ENCODE measurements around the gene SLC27A4. TPM values are rescaled to one million over a fixed set of nuclear protein-coding genes. Genes with fewer than 3 reads are reported as not detected.
"Not testable (repeated sequence)": the region's sequence is repeated elsewhere in the genome, so short reads cannot be mapped to it uniquely, and the experiment has no call there.

SLC27A4 gene
- total and polyA plus RNA-seq, 5 experiments from 2014 or later, result 5.0 to 13.5 (median 7.0) TPM

DNA sequence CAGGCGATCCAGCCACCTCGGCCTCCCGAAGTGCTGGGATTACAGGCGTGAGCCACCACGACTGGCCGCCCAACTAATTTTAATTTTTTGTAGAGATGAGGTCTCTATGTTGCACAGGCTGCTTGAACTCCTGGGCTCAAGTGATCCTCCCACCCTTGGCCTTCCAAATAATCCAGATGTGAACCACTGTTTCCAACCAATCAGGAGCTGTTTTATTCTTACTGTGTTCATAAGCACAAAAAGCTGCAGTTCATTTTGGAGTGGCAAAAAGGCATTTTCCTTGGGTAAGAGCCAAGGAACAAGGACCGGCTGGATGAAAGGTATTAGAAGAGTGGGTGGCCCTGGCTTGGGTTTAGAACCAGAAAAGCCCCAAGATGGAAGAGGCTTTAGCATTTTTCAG, 5.2 kb upstream of the SLC27A4 start:
- peaks cover 0 to 4% (median 2%) of the 10 kb centered on the region in 4 donors for H3K4me1 Mint-ChIP-seq
- H3K27me3 Mint-ChIP-seq, result no peaks in the 10 kb centered on the region
- peaks cover 0 to 3% (median 2%) of the 10 kb centered on the region in 3 donors for H3K36me3 Mint-ChIP-seq
- ATAC-seq (no peak), DNase-seq (no peak)
- POLR2A ChIA-PET, result no interaction called here
- no peak overlapping the region for H3K4me3 Mint-ChIP-seq
- H3K27ac Mint-ChIP-seq, result peak overlapping the region in 1 of 10 donors; percentile 9
- H3K9me3 Mint-ChIP-seq, result no peaks in the 10 kb centered on the region

DNA sequence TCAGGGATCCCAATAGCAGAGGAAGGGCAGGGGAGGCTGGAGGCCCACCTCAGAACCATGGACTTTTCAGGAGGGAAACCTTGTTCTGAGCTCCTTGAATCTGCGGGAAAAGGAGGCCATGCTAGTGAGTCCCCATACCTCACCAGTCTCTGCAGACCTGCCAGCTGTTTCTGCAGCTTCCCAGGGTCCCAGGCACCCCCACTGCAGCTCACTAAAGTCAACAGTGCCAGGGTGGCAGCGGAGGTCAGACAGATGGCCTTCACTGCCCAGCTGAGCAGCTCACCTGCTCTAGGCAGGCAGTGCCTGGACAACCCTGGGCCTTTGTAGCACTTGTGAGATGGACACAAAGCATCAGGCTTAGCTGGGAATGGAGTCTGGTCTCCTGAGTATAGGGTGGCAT, 4.4 kb upstream of the SLC27A4 start:
- no peaks in the 10 kb centered on the region for H3K27me3 Mint-ChIP-seq
- POLR2A ChIA-PET, result interaction anchor here (0.9 to 1.2 kb wide), 2 partner anchors 14 to 35 kb away, joined by 3 to 5 read pairs; partner anchors contain the start of gene URM1
- peak overlapping the region in 1 of 10 donors; percentile 61 for H3K27ac Mint-ChIP-seq
- ATAC-seq (no peak), DNase-seq (no peak)
- peaks cover 0 to 2% (median 2%) of the 10 kb centered on the region in 3 donors for H3K36me3 Mint-ChIP-seq
- no peak overlapping the region for H3K4me3 Mint-ChIP-seq
- H3K9me3 Mint-ChIP-seq, result no peaks in the 10 kb centered on the region
- H3K4me1 Mint-ChIP-seq, result peaks cover 0 to 4% (median 2%) of the 10 kb centered on the region in 4 donors

DNA sequence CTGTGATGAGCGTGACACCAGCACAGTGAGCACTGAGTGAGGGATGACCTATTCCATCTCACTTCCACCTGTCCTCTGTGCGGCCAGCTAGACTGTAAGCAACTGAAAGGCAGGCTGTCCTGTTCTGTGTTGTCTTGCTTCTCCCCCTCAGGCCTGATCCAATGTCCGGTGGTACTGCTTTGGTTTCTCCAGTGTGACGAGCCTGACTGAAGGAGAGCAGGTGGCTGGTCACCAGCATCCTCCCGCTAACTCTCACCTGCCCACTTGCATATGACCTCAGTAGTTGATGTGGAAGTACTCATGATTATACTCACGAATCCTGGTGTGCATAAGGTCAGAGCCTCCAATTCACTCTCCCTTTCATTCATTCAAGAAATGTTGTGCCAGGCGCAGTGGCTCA, 2.4 kb upstream of the SLC27A4 start:
- no peak overlapping the region for H3K4me3 Mint-ChIP-seq
- POLR2A ChIA-PET, result interaction anchor here (0.7 kb wide), 1 partner anchor 1707 kb away, joined by 3 read pairs; no protein-coding TSS in a partner anchor
- peak overlapping the region in 3 of 10 donors; percentile 65 to 73 (median 70) for H3K27ac Mint-ChIP-seq
- DNase-seq (no peak), ATAC-seq (no peak)
- no peaks in the 10 kb centered on the region for H3K27me3 Mint-ChIP-seq
- H3K9me3 Mint-ChIP-seq, result no peaks in the 10 kb centered on the region
- peaks cover 4 to 13% (median 8%) of the 10 kb centered on the region in 4 donors for H3K4me1 Mint-ChIP-seq
- H3K36me3 Mint-ChIP-seq, result no peaks in the 10 kb centered on the region

DNA sequence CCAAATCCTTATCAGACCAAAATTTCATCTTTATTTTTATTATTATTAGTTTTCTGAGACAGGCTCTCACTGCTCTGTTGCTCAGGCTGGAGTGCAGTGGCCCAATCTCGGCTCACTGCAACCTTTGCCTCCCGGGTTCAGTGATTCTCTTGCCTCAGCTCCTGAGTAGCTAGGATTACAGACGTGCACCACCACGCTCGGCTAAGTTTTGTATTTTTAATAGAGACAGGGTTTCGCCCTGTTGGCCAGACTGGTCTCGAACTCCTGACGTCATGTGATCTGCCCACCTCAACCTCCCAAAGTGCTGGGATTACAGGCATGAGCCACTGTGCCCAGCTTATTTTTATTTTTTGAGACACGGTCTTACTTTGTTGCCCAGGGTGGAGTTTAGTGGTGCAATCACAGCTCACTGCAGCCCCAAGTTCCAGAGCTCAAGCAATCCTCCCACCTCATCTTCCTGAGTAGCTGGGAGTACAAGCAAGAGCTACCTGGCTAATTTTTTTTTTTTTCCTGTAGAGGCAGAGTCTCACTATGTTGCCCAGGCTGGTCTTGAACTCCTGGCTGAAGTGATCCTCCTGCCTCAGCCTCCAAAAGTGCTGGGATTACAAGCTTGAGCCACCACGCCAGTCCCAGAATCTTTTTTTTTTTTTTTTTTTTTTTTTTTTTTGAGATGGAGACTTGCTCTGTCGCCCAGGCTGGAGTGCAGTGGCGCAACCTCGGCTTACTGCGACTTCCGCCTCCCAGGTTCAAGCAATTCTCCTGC, 1.3 kb upstream of the SLC27A4 start:
- ATAC-seq, H3K9me3 Mint-ChIP-seq, H3K27me3 Mint-ChIP-seq, DNase-seq, H3K36me3 Mint-ChIP-seq: not testable (repeated sequence)
- H3K4me3 Mint-ChIP-seq, result peak overlapping the region in 8 of 10 donors; percentile 41 to 99 (median 84)
- H3K4me1 Mint-ChIP-seq, result peaks cover 4 to 13% (median 8%) of the 10 kb centered on the region in 4 donors
- POLR2A ChIA-PET, result interaction anchor here (1.4 kb wide), 1 partner anchor 89 kb away, joined by 4 read pairs; no protein-coding TSS in a partner anchor
- H3K27ac Mint-ChIP-seq, result peak overlapping the region in 3 of 10 donors; percentile 40 to 92 (median 85)

DNA sequence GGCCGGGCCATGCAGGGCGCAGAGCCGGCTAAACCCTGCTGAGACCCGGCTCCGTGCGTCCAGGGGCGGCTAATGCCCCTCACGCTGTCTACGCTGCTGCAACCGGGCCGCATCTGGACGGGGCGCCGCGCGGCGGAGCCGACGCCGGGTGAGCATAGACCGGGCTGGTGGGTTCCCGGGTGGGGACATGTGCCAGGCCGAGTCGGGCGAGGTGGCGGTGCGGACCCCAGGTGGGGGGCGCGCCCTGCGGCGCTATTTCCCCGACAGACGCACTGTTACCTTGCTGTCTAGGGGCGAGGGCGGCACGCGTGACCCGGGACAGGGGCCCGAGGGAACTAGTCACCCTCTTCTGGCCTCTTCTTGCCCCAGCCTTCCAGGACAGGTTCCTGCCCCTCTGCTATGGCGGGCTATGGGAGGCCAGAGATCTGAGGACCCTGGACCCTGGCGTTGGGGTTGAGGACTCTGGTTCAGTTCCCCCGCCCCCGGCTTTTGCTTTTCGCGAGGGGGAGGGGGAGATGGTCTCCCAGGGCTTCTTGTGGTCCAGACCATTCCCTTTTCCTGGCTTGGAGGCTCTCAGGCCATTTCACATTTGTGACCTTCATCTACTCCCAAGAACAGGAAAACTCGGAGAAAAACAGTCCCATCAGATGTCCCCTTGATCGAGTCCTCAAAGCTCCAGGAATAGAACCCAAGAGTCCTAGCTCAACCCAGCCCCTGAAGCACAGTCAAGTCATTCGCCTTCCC, 536 bp downstream of the SLC27A4 start:
- peaks cover 4 to 13% (median 8%) of the 10 kb centered on the region in 4 donors for H3K4me1 Mint-ChIP-seq
- ATAC-seq, result peak in 1 of 2 donors; percentile 47

DNA sequence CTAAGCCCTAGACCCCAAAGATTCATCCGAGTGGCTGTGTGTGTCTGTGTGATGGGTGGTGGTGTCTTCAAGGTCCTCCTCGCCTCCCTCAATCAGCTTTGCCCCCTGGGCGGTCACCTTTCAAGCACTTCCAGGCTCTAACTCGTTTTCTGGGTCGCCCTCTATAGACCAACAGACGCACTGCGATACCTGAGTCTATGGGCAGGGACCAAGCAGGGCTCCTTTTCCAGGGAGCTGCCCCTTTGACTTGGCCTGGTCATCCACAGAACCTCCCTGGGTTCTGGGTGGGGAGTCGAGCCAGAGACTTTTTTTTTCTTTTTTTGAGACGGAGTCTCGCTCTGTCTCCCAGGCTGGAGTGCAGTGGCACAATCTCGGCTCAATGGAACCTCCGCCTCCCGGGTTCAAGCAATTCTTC, 1.1 kb downstream of the SLC27A4 start:
- Mint-ChIP-seq H3K27ac (peak overlapping the region; percentile 11 to 94 (median 91)), H3K9me3 (no peaks in the 10 kb centered on the region), H3K4me1 (peaks cover 4 to 13% (median 8%) of the 10 kb centered on the region in 4 donors), H3K4me3 (peak overlapping the region; percentile 79 to 99 (median 92)), H3K27me3 (no peaks in the 10 kb centered on the region), H3K36me3 (peaks cover 0 to 17% (median 4%) of the 10 kb centered on the region in 3 donors)
- peak; percentile 21 to 85 (median 60) for DNase-seq
- ATAC-seq, result peak; percentile 45 to 55
- POLR2A ChIA-PET, result interaction anchor here (0.7 to 1.3 kb wide), 6 partner anchors 20 to 81 kb away, joined by 3 to 9 read pairs (median 3); partner anchors contain the start of genes GOLGA2, SWI5 and URM1

More for the DNA sequence above, 536 bp downstream of the SLC27A4 start:
- Mint-ChIP-seq H3K27me3 (no peaks in the 10 kb centered on the region), H3K4me3 (peak overlapping the region; percentile 79 to 99 (median 92)), H3K36me3 (peaks cover 0 to 15% (median 4%) of the 10 kb centered on the region in 3 donors), H3K27ac (peak overlapping the region; percentile 11 to 94 (median 91)), H3K9me3 (no peaks in the 10 kb centered on the region)
- DNase-seq, result peak in 2 of 10 donors; percentile 6 to 33
- POLR2A ChIA-PET, result interaction anchor here (1.0 to 1.3 kb wide), 5 partner anchors 30 to 81 kb away, joined by 3 to 9 read pairs (median 3); partner anchors contain the start of genes GOLGA2, SWI5 and URM1

DNA sequence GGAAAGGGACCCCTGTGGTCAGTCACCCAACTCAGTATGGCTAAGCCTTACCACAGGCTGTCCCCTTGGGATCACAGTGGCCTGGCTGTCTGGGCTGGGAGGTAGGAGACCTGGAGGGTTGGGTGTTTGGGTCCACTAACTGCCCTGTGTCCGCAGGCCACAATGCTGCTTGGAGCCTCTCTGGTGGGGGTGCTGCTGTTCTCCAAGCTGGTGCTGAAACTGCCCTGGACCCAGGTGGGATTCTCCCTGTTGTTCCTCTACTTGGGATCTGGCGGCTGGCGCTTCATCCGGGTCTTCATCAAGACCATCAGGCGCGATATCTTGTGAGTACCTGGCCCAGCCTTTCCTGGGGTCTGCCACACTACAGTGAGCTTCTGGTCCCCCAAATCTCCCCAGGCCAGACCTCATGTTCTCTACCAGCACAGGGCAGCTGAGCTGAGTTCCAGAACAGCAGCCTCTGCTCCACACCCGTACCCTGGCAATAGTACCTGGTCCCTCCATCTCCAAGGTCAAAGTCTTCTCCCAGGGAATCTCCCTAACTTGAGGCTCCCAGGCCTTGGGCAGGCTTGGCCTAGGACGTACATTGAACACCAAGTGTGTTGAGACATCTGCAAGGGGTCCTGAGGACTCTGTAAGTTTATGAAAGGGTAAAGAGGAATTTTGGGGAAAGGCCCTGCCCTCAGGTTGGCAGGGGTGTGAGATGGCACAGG, 2.8 kb downstream of the SLC27A4 start:
- H3K9me3 Mint-ChIP-seq, result no peaks in the 10 kb centered on the region
- peaks cover 4 to 13% (median 8%) of the 10 kb centered on the region in 4 donors for H3K4me1 Mint-ChIP-seq
- peak overlapping the region in 1 of 10 donors; percentile 65 for H3K27ac Mint-ChIP-seq
- ATAC-seq, result no peak
- POLR2A ChIA-PET, result no interaction called here
- DNase-seq, result no peak
- peaks cover 0 to 25% (median 4%) of the 10 kb centered on the region in 3 donors for H3K36me3 Mint-ChIP-seq
- H3K4me3 Mint-ChIP-seq, result peak overlapping the region in 1 of 10 donors; percentile 12
- no peaks in the 10 kb centered on the region for H3K27me3 Mint-ChIP-seq

DNA sequence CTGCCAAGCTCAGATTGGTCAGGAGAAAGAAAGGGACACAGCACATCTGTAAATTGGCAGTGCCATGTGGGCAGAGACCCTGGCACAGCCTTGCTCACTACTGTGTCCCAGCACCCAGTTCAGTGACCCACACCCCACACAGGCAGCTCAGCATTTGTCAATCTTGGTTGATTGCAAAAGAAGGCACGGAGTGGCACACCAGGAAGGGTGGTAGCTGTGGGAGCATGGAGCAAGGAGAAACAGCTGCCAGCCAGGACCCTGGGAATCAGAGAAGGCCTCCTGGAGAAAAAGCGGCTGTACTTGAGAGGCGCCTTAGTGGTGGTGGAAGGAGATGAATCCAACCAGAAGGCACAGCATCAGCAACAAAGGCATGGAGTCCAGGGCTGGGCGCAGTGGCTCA, 3.5 kb downstream of the SLC27A4 start:
- peaks cover 4 to 13% (median 8%) of the 10 kb centered on the region in 4 donors for H3K4me1 Mint-ChIP-seq
- DNase-seq, result no peak
- no peak overlapping the region for H3K4me3 Mint-ChIP-seq
- no peaks in the 10 kb centered on the region for H3K27me3 Mint-ChIP-seq
- no peak overlapping the region for H3K27ac Mint-ChIP-seq
- H3K9me3 Mint-ChIP-seq, result no peaks in the 10 kb centered on the region
- no peak for ATAC-seq
- H3K36me3 Mint-ChIP-seq, result peaks cover 0 to 29% (median 4%) of the 10 kb centered on the region in 3 donors
- POLR2A ChIA-PET, result interaction anchor here (0.7 kb wide), 1 partner anchor 48 kb away, joined by 5 read pairs; no protein-coding TSS in a partner anchor

DNA sequence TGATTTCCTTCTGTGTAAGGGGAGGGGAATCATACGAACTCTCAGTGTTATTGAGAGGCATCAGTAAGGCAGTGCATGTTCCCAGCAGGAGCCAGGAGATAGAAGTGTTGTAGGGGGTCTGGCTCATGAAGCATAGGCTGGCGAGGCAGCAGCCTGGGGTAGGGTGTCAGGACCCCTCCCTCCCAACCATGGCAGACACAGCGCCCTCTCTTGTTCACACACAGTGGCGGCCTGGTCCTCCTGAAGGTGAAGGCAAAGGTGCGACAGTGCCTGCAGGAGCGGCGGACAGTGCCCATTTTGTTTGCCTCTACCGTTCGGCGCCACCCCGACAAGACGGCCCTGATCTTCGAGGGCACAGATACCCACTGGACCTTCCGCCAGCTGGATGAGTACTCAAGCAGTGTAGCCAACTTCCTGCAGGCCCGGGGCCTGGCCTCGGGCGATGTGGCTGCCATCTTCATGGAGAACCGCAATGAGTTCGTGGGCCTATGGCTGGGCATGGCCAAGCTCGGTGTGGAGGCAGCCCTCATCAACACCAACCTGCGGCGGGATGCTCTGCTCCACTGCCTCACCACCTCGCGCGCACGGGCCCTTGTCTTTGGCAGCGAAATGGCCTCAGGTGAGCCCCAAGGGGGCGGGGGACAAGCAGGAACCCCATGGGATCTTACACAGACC, 4.7 kb downstream of the SLC27A4 start:
- H3K36me3 Mint-ChIP-seq, result peaks cover 0 to 35% (median 4%) of the 10 kb centered on the region in 3 donors
- H3K9me3 Mint-ChIP-seq, result no peaks in the 10 kb centered on the region
- H3K4me1 Mint-ChIP-seq, result peaks cover 4 to 9% (median 7%) of the 10 kb centered on the region in 4 donors
- no peaks in the 10 kb centered on the region for H3K27me3 Mint-ChIP-seq
- no peak overlapping the region for H3K4me3 Mint-ChIP-seq
- no peak for DNase-seq
- POLR2A ChIA-PET, result no interaction called here
- no peak for ATAC-seq
- H3K27ac Mint-ChIP-seq, result no peak overlapping the region

DNA sequence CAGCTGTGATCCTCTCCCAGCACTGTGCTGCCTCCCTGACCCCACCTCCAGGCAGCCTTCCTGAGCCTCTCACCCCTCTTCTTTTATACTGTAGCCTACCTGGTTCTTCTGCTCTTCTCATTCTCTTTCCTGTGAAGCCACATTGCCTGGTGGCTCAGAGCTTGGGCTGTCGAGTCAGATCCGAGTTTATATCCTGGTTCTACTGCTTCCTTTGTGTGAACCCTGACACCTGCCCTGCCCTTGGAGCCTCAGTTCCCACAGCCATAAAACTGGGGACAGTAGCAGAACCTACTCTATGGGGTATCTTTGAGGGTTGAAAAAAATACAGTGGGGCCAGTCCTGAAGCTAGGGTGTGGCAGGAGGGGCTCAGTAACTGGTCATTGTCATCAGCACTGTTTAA, 8.8 kb downstream of the SLC27A4 start:
- POLR2A ChIA-PET, result interaction anchor here (0.5 to 0.8 kb wide), 2 partner anchors 13 to 104 kb away, joined by 3 read pairs; no protein-coding TSS in a partner anchor
- Mint-ChIP-seq H3K9me3 (no peaks in the 10 kb centered on the region), H3K4me1 (peaks cover 0 to 2% (median 0%) of the 10 kb centered on the region in 4 donors), H3K27me3 (no peaks in the 10 kb centered on the region), H3K27ac (peak overlapping the region in 2 of 10 donors; percentile 34 to 62), H3K4me3 (peak overlapping the region in 1 of 10 donors; percentile 50), H3K36me3 (peaks cover 0 to 54% (median 0%) of the 10 kb centered on the region in 3 donors)
- ATAC-seq, result no peak
- no peak for DNase-seq

DNA sequence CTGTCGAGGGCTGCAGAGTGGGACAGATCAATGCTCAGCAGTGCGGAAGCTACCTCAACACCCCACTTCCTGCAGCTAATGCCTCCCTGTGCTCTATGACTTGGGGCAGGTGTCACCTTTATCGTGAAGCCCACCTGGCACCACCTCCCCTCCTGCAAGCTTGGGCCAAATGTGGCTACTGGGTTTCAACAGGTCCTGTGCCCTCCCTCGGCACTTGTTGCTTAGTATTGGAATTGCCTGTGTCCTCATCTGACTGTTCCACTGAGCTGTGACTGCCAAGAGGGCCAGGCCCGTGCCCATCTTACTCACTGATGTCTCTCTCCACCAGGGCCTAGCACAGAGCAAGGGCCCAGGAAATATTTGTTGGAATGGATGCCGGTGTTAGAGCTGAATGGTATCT, 9.4 kb downstream of the SLC27A4 start:
- H3K27me3 Mint-ChIP-seq, result no peaks in the 10 kb centered on the region
- ATAC-seq, result no peak
- POLR2A ChIA-PET, result interaction anchor here (0.8 kb wide), 1 partner anchor 14 kb away, joined by 3 read pairs; no protein-coding TSS in a partner anchor
- H3K4me3 Mint-ChIP-seq, result no peak overlapping the region
- H3K9me3 Mint-ChIP-seq, result no peaks in the 10 kb centered on the region
- H3K4me1 Mint-ChIP-seq, result peaks cover 0 to 2% (median 0%) of the 10 kb centered on the region in 4 donors
- DNase-seq, result no peak
- H3K36me3 Mint-ChIP-seq, result peaks cover 0 to 55% (median 0%) of the 10 kb centered on the region in 3 donors
- H3K27ac Mint-ChIP-seq, result no peak overlapping the region
